ENCODE results near the gene SEMA3E. TPM values are rescaled to one million over a fixed set of nuclear protein-coding genes. Genes with fewer than 3 reads are reported as not detected.
"Not testable (repeated sequence)": the region's sequence is repeated elsewhere in the genome, so short reads cannot be mapped to it uniquely, and the experiment has no call there.

The SEMA3E gene
- total RNA-seq, 2 donors from 2014 or later = 0.07 to 0.59 TPM

DNA sequence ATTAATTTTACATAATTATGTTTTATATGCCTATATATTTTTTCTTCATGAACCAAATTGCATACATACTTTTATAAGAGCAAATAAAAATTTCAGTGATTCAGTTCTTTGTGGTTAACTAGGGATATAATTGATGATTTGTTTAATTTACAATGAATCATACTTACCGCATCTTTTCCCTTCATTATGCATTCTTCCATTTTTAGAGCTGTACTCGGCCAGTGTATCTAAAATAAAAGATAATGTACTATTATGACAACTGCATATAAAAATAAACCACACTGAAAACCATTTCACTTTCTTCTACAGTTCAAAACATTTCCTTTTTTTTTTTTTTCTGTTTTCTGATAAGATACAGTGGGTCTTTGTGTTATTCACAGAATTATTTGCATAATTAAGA lies 179.9 kb downstream of the SEMA3E start:
- H3K36me3 ChIP-seq = no peaks in the 10 kb centered on the region
- no peak overlapping the region for H3K27ac ChIP-seq
- H3K4me3 ChIP-seq = no peak overlapping the region
- H3K9me3 ChIP-seq = no peaks in the 10 kb centered on the region
- TF ChIP-seq, protein P1, sequence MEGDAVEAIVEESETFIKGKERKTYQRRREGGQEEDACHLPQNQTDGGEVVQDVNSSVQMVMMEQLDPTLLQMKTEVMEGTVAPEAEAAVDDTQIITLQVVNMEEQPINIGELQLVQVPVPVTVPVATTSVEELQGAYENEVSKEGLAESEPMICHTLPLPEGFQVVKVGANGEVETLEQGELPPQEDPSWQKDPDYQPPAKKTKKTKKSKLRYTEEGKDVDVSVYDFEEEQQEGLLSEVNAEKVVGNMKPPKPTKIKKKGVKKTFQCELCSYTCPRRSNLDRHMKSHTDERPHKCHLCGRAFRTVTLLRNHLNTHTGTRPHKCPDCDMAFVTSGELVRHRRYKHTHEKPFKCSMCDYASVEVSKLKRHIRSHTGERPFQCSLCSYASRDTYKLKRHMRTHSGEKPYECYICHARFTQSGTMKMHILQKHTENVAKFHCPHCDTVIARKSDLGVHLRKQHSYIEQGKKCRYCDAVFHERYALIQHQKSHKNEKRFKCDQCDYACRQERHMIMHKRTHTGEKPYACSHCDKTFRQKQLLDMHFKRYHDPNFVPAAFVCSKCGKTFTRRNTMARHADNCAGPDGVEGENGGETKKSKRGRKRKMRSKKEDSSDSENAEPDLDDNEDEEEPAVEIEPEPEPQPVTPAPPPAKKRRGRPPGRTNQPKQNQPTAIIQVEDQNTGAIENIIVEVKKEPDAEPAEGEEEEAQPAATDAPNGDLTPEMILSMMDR (IDR thresholded peaks at IDR 0.05) = no peak
- no peaks in the 10 kb centered on the region for H3K27me3 ChIP-seq
- no peak for DNase-seq (ENCODE audit: low spot score)
- no peaks in the 10 kb centered on the region for H3K4me1 ChIP-seq

DNA sequence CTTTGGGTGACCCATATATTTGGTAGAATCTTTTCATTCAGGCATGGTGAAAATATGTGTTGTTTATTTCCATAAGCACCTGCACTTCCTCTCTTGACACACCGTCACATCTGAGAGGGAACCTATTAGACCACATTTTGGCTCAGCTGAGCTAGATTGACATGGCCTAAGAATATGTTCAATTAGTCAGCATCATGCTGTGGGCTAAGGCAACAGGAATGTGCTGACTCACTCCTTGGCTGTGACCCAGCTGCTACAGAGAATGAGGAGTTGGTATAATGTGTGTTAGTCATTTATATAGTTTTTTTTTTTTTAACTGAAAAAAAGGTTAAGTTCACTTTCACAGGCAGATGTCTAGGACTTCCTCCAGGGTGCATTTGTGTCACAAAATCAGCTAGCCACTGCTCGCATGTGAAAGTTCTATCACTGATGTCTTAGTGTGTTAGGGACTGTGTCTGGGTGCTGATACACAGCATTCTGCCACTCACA lies 180.6 kb downstream of the SEMA3E start:
- H3K27ac ChIP-seq = no peak overlapping the region
- DNase-seq (ENCODE audit: low spot score) = peak; percentile 65
- no peaks in the 10 kb centered on the region for H3K27me3 ChIP-seq
- no peaks in the 10 kb centered on the region for H3K4me1 ChIP-seq
- H3K36me3 ChIP-seq = no peaks in the 10 kb centered on the region
- H3K4me3 ChIP-seq = no peak overlapping the region
- TF ChIP-seq, protein P1 (IDR thresholded peaks at IDR 0.05) = no peak
- H3K9me3 ChIP-seq = no peaks in the 10 kb centered on the region

DNA sequence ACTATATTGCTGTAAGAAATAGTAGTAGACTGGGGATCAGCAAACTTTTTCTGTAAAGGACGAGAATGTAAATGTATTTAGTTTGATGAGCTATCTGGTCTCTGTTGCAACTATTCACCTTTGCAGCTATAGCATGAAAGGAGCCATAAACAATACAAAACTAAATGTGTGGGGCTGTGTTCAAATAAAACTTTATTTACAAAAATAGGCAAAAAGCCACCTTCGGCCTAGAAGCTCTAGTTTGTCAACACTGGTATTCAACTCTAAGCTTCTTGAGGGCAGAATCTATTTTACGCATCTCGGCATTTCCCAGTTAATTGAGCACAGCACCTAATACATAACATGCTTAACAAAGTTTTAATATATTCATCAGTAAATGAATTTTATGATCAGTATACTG lies 181.4 kb downstream of the SEMA3E start:
- Histone ChIP-seq H3K4me1 (no peaks in the 10 kb centered on the region), H3K36me3 (no peaks in the 10 kb centered on the region), H3K27ac (no peak overlapping the region), H3K27me3 (no peaks in the 10 kb centered on the region), H3K9me3 (no peaks in the 10 kb centered on the region), H3K4me3 (no peak overlapping the region)
- DNase-seq (ENCODE audit: low spot score) = no peak
- TF ChIP-seq, protein P1 (IDR thresholded peaks at IDR 0.05) = no peak

DNA sequence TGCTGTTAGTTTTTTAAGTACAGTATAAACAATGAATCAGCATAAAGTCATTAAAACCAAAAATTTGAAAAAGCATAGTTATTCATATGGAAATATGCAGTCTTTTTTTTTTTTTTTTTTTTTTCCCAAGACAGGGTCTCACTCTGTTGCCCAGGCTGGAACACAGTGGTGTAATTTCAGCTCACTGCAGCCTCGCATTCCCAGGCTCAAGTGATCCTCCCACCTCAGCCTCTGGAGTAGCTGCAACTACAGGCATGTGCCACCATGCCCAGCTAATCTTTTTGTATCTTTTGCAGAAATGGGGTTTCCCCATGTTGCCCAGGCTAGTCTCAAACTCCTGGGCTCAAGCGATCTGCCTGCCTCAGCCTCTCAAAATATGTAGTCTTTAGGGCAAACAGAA lies 182.0 kb downstream of the SEMA3E start:
- no peak overlapping the region for H3K4me3 ChIP-seq
- no peaks in the 10 kb centered on the region for H3K9me3 ChIP-seq
- no peak for DNase-seq (ENCODE audit: low spot score)
- H3K27me3 ChIP-seq = no peaks in the 10 kb centered on the region
- no peaks in the 10 kb centered on the region for H3K36me3 ChIP-seq
- no peak overlapping the region for H3K27ac ChIP-seq
- TF ChIP-seq, protein P1 (IDR thresholded peaks at IDR 0.05) = no peak
- H3K4me1 ChIP-seq = no peaks in the 10 kb centered on the region

DNA sequence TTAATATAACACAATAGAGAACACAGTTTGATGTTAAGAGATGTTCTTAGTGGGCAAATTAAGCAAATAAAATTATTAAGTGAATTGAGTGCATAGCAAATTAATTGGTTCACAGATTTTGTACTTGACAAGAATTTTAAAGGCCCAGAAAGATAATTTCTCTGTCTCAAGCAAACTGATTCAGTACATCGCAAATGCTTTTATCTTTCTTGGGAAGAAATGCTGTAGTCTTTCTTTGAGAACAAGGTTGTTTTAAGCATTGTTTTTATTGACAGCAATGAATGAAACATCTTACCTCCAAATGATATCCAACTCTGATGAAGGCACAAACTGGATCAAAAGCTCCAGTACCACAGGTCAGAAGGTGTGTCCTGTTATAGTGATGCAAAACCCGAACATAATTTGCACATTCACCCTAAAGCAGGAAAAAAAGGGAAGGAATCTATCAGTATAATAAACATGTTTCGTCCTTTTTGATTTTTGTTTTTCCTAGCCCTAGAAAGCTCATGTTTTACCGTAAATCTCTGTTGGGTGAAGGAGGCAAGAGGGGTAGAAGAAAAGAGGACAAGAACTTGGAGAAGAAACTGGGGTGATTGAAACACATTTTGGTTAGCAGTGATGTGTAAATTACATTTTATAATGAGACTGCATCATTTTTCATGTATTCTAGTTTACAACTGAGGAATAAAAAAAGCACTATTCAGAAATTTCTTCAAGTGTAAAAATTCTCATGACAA lies 182.6 kb downstream of the SEMA3E start:
- H3K36me3 ChIP-seq = no peaks in the 10 kb centered on the region
- TF ChIP-seq, protein P1 (IDR thresholded peaks at IDR 0.05) = no peak
- DNase-seq (ENCODE audit: low spot score) = no peak
- H3K4me3 ChIP-seq = no peak overlapping the region
- H3K27me3 ChIP-seq = no peaks in the 10 kb centered on the region
- no peaks in the 10 kb centered on the region for H3K9me3 ChIP-seq
- H3K4me1 ChIP-seq = no peaks in the 10 kb centered on the region
- no peak overlapping the region for H3K27ac ChIP-seq

DNA sequence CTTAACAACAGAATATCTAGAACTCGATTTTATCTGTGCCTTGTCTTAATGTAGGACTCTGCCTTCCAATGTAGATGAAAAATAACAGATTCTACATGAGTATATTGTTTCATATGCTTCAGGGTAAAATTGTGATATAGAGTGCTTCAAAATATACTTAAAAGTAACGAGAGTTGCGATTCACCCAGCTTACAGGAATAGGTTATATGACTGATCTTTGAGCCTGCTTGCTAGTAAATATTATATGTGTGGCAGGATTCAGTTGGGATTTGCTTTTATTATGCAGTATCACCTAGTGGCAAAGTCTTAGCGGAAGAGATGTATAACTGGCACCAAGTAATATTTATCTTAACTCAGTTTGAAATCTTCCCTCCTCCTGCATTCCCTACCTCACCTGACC lies 183.3 kb downstream of the SEMA3E start:
- Histone ChIP-seq H3K4me1 (no peaks in the 10 kb centered on the region), H3K36me3 (no peaks in the 10 kb centered on the region), H3K27ac (no peak overlapping the region), H3K27me3 (no peaks in the 10 kb centered on the region), H3K4me3 (no peak overlapping the region), H3K9me3 (no peaks in the 10 kb centered on the region)
- no peak for DNase-seq (ENCODE audit: low spot score)
- TF ChIP-seq, protein P1 (IDR thresholded peaks at IDR 0.05) = no peak

DNA sequence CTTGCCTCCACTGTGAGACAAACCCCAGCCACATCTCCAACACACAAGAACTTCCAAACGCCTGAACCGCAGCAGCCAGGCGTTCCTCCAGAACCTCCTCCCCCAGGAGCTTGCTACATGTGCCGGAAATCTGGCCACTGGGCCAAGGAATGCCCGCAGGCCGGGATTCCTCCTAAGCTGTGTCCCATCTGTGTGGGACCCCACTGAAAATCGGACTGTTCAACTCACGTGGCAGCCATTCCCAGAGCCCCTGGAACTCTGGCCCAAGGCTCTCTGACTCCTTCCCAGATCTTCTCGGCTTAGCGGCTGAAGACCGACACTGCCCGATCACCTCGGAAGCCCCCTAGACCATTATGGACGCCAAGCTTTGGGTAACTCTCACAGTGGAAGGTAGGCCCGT lies 187.1 kb downstream of the SEMA3E start:
- DNase-seq (ENCODE audit: low spot score); H3K27me3 ChIP-seq; H3K4me1 ChIP-seq; H3K9me3 ChIP-seq; H3K36me3 ChIP-seq; H3K27ac ChIP-seq; H3K4me3 ChIP-seq: not testable (repeated sequence)

DNA sequence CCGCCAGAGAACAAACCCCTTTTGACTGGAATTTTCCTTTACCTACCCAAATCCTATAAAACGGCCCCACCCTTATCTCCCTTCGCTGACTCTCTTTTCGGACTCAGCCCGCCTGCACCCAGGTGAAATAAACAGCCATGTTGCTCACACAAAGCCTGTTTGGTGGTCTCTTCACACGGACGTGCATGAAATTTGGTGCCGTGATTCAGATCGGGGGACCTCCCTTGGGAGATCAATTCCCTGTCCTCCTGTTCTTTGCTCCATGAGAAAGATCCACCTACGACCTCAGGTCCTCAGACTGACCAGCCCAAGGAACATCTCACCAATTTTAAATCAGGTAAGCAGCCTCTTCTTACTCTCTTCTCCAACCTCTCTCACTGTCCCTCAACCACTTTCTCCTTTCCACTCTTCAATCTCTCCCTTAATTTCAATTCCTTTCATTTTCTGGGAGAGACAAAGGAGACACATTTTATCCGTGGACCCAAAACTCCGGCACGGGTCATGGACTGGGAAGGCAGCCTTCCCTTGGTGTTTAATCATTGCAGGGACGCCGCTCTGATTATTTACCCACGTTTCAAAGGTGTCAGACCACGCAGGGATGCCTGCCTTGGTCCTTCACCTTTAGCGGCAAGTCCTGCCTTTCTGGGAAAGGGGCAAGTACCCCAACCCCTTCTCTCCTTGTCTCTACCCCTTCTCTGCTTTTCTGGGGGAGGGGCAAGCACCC lies 188.8 kb downstream of the SEMA3E start:
- DNase-seq (ENCODE audit: low spot score); H3K4me3 ChIP-seq; H3K9me3 ChIP-seq; H3K36me3 ChIP-seq; H3K27ac ChIP-seq; H3K4me1 ChIP-seq; H3K27me3 ChIP-seq: not testable (repeated sequence)

Data from right atrium auricular region (tissue), 2 donors.